Measurements from ENCODE around the gene WDR31. TPM values are rescaled to one million over a fixed set of nuclear protein-coding genes. Genes with fewer than 3 reads are reported as not detected.

Gene WDR31
- total RNA-seq = 17.2 TPM

GRCh38 chr9:113340011-113340699, at the start of gene WDR31:
Gene WDR31 (minus strand): TSS chr9:113340275. CDS start chr9:113332022, 8,253 bp downstream.

DNA sequence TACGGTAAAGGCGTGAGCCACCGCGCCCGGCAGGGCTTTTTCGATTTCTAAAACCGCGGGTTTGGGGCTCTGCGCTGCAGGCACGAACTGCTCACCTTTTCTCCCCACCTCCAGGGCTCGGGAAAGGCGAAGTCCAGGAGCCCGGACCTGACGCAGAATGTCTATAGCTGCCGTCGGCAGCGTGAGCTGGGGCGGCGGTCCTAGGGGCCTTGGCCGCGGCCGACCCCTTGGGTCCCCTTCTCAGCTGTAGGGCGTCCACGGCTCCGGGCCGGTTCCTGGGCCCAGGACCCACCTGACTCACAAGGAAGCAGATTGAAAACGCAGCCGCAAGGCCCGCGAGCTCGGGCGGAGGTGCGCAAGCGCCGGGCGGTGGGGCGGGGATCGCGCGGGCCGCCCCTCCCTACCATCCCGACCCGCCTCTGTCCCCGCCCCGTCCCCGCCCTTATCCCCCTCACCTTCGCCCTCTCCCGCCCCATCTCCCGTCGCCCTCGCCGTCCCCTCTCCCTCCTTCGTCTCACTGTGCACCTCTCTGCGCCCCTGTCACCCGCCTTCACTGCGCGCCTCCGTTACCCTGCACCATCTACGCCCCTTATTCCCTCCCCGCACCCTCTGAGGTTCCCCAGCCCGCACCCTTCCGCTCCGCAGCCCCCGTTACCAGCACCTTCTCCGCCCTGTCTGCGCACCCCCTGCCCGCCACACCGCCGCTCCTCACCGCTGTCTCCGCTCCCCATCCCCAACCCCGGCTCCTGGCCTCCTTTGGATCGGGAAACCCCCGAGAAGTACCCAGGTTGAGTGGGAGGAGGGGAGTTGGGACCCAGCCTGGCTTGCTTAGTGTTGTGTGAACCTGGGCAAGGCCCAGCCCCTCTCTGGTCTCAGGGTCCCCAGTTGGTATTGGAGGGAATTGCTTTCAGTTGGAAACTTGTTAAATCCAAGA, 36.8 kb upstream of the WDR31 start, which contains the start of gene HDHD3:
TSS of gene HDHD3 (minus strand) at position 353 of the 934 bp plus-strand sequence. CDS start 2,632 bp downstream, outside the sequence.

GRCh38 chr9:113349445-113350094, 9.5 kb upstream of the WDR31 start, which contains the start of gene BSPRY:
Gene BSPRY (plus strand): TSS chr9:113349541. CDS start chr9:113349580, 39 bp downstream.

DNA sequence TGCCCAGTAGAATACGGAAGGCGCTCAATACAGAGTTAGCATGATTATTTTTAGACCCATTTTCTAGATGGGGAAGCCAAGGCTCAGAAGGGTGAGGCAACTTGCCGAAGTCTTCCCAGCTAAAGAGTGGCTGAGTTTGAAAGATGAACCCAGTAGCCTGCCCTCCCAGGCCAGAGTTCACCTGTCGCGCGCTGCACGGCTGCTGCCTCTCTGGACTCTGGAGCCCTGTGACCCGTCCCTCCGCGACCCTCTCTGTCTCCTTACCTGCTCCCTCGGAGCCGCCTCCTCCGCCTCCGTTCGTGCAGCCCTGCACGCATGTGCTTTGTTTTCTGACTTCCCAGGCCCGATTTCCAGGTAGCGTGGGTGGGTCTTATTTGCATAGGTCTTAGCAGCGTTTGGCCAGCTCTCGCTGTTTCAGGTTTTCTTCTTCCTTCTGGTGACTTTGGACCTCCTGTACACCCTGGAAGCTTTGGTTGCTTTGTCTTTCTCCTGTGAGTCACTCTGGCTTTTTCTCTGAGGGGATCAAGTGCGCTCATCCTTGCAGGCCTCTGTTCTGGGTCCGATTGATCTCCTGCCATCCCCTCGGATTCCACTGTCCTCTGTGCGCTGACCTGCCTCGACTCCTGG, 37.2 kb downstream of the WDR31 start, which contains the start of gene RNF183:
TSS of gene RNF183 (minus strand) at position 585 of the 627 bp plus-strand sequence. CDS start 5,192 bp downstream, outside the sequence.

GRCh38 chr9:113275157-113276131, 64.6 kb downstream of the WDR31 start, which contains the start of the genes CDC26 and PRPF4:
Gene CDC26 (minus strand): TSS chr9:113275572. CDS start chr9:113272507, 3,065 bp downstream.
Gene PRPF4 (plus strand): TSS chr9:113275658. CDS start chr9:113275744, 86 bp downstream.

Other genes with a start within 250 kb of the WDR31 start
- 9.6 TPM for gene SLC31A2, start 189.3 kb downstream of the WDR31 start, total RNA-seq
- 30.4 TPM for gene FKBP15, start 119.0 kb downstream of the WDR31 start, total RNA-seq
- gene SLC31A1, start 118.7 kb downstream of the WDR31 start, total RNA-seq = 15.5 TPM
- gene CDC26, start 64.7 kb downstream of the WDR31 start, total RNA-seq = 16.5 TPM
- 30.6 TPM for gene PRPF4, start 64.6 kb downstream of the WDR31 start, total RNA-seq
- 0.66 TPM for gene RNF183, start 36.9 kb downstream of the WDR31 start, total RNA-seq
- 7.5 TPM for gene BSPRY, start 9.3 kb upstream of the WDR31 start, total RNA-seq
- 27.8 TPM for gene HDHD3, start 36.7 kb upstream of the WDR31 start, total RNA-seq
- gene ALAD, start 61.0 kb upstream of the WDR31 start, total RNA-seq = 29.9 TPM
- 41.8 TPM for gene POLE3, start 70.4 kb upstream of the WDR31 start, total RNA-seq
- gene C9orf43, start 70.5 kb upstream of the WDR31 start, total RNA-seq = 0.60 TPM
- 40.4 TPM for gene RGS3, start 123.5 kb upstream of the WDR31 start, total RNA-seq

All from camera-type eye (tissue), 1 donor.